Activated T-cell treated with anti-CD3 and anti-CD28 coated beads, Interleukin-2, amount 50 U/mL, for 24 hours (primary cell): ENCODE data around the gene TMEM131L.
A peak's percentile ranks its signal among the peaks of the same experiment; 100 is the strongest.
"Not testable (repeated sequence)": the region's sequence is repeated elsewhere in the genome, so short reads cannot be mapped to it uniquely, and the experiment has no call there.

Source experiments
- DNase-seq: peaks from one replicate; pipeline ENCODE4 v3.0.0-alpha.2; 2020
- H3K27ac Mint-ChIP-seq: 2 replicates; pipeline ENCODE4 v1.8.0; 2020; ENCODE audit warnings: mild to moderate bottlenecking, mixed read lengths
- H3K27me3 Mint-ChIP-seq: 2 replicates; pipeline ENCODE4 v1.8.0; 2020; ENCODE audit warnings: mixed read lengths
- H3K36me3 Mint-ChIP-seq: 2 replicates; pipeline ENCODE4 v1.8.0; 2020; ENCODE audit warnings: low read depth, mixed read lengths
- H3K4me1 Mint-ChIP-seq: 2 replicates; pipeline ENCODE4 v1.8.0; 2020; ENCODE audit warnings: low read depth, mixed read lengths
- H3K4me3 Mint-ChIP-seq: 2 replicates; pipeline ENCODE4 v1.8.0; 2020; ENCODE audit warnings: mild to moderate bottlenecking, moderate library complexity, mixed read lengths
- H3K9me3 Mint-ChIP-seq: 2 replicates; pipeline ENCODE4 v1.8.0; 2020; ENCODE audit warnings: mixed read lengths

Gene TMEM131L

GRCh38 chr4:153466081-153466948, at the start of gene TMEM131L:
TSS of gene TMEM131L (plus strand) at chr4:153466360. CDS start at chr4:153466398, 38 bp downstream.
- Mint-ChIP-seq H3K4me3 (peak within 1 kb of the TSS; percentile 94), H3K27ac (peak within 1 kb of the TSS; percentile 95), H3K36me3 (peaks cover 45% of the 10 kb centered on the region), H3K9me3 (no peaks in the 10 kb centered on the region), H3K27me3 (no peaks in the 10 kb centered on the region), H3K4me1 (peaks cover 50% of the 10 kb centered on the region)
- peak; percentile 80 for DNase-seq

GRCh38 chr4:153416456-153416855, 49.7 kb upstream of the TMEM131L start:
- H3K4me3 Mint-ChIP-seq, H3K27ac Mint-ChIP-seq, DNase-seq, H3K27me3 Mint-ChIP-seq, H3K4me1 Mint-ChIP-seq, H3K9me3 Mint-ChIP-seq: not testable (repeated sequence)
- peaks cover 10% of the 10 kb centered on the region for H3K36me3 Mint-ChIP-seq

- H3K9me3 Mint-ChIP-seq = no peaks in the 10 kb centered on the region
- DNase-seq = no peak
- no peak overlapping the region for H3K4me3 Mint-ChIP-seq
- H3K27ac Mint-ChIP-seq = no peak overlapping the region
- peaks cover 3% of the 10 kb centered on the region for H3K36me3 Mint-ChIP-seq
- peaks cover 15% of the 10 kb centered on the region for H3K4me1 Mint-ChIP-seq
- H3K27me3 Mint-ChIP-seq = no peaks in the 10 kb centered on the region
Measured at GRCh38 chr4:153418121-153418520, 48.0 kb upstream of the TMEM131L start.

GRCh38 chr4:153418558-153418957, 47.6 kb upstream of the TMEM131L start:
- no peak overlapping the region for H3K4me3 Mint-ChIP-seq
- DNase-seq = no peak
- no peak overlapping the region for H3K27ac Mint-ChIP-seq
- H3K4me1 Mint-ChIP-seq = peaks cover 15% of the 10 kb centered on the region
- no peaks in the 10 kb centered on the region for H3K27me3 Mint-ChIP-seq
- peaks cover 3% of the 10 kb centered on the region for H3K36me3 Mint-ChIP-seq
- no peaks in the 10 kb centered on the region for H3K9me3 Mint-ChIP-seq

- Mint-ChIP-seq H3K9me3 (no peaks in the 10 kb centered on the region), H3K27ac (no peak overlapping the region), H3K36me3 (peaks cover 3% of the 10 kb centered on the region), H3K4me3 (no peak overlapping the region), H3K4me1 (peaks cover 15% of the 10 kb centered on the region), H3K27me3 (no peaks in the 10 kb centered on the region)
- no peak for DNase-seq
Measured at GRCh38 chr4:153419029-153419428, 47.1 kb upstream of the TMEM131L start.

GRCh38 chr4:153419673-153420278, 46.4 kb upstream of the TMEM131L start:
- peaks cover 3% of the 10 kb centered on the region for H3K36me3 Mint-ChIP-seq
- no peak overlapping the region for H3K27ac Mint-ChIP-seq
- no peaks in the 10 kb centered on the region for H3K9me3 Mint-ChIP-seq
- no peak overlapping the region for H3K4me3 Mint-ChIP-seq
- H3K27me3 Mint-ChIP-seq = no peaks in the 10 kb centered on the region
- H3K4me1 Mint-ChIP-seq = peaks cover 15% of the 10 kb centered on the region
- DNase-seq = no peak

- Mint-ChIP-seq H3K27me3 (no peaks in the 10 kb centered on the region), H3K4me1 (peaks cover 15% of the 10 kb centered on the region), H3K27ac (no peak overlapping the region), H3K4me3 (no peak overlapping the region), H3K36me3 (peaks cover 3% of the 10 kb centered on the region), H3K9me3 (no peaks in the 10 kb centered on the region)
- no peak for DNase-seq
Measured at GRCh38 chr4:153420361-153420760, 45.8 kb upstream of the TMEM131L start.

GRCh38 chr4:153421941-153422340, 44.2 kb upstream of the TMEM131L start:
- DNase-seq = no peak
- Mint-ChIP-seq H3K36me3 (no peaks in the 10 kb centered on the region), H3K4me1 (peaks cover 27% of the 10 kb centered on the region), H3K27ac (no peak overlapping the region), H3K4me3 (no peak overlapping the region), H3K27me3 (no peaks in the 10 kb centered on the region), H3K9me3 (no peaks in the 10 kb centered on the region)

- Mint-ChIP-seq H3K9me3 (no peaks in the 10 kb centered on the region), H3K27me3 (no peaks in the 10 kb centered on the region), H3K27ac (peak overlapping the region; percentile 77), H3K4me1 (peaks cover 58% of the 10 kb centered on the region), H3K4me3 (no peak overlapping the region), H3K36me3 (no peaks in the 10 kb centered on the region)
- DNase-seq = no peak
Measured at GRCh38 chr4:153426207-153426885, 39.8 kb upstream of the TMEM131L start.

GRCh38 chr4:153427363-153428071, 38.6 kb upstream of the TMEM131L start:
- Mint-ChIP-seq H3K4me3 (no peak overlapping the region), H3K9me3 (no peaks in the 10 kb centered on the region), H3K27ac (no peak overlapping the region), H3K27me3 (no peaks in the 10 kb centered on the region), H3K4me1 (peaks cover 56% of the 10 kb centered on the region), H3K36me3 (no peaks in the 10 kb centered on the region)
- DNase-seq = no peak

- H3K4me3 Mint-ChIP-seq = no peak overlapping the region
- peaks cover 66% of the 10 kb centered on the region for H3K4me1 Mint-ChIP-seq
- H3K9me3 Mint-ChIP-seq = no peaks in the 10 kb centered on the region
- no peaks in the 10 kb centered on the region for H3K36me3 Mint-ChIP-seq
- no peak for DNase-seq
- no peaks in the 10 kb centered on the region for H3K27me3 Mint-ChIP-seq
- H3K27ac Mint-ChIP-seq = no peak overlapping the region
Measured at GRCh38 chr4:153428941-153429475, 37.2 kb upstream of the TMEM131L start.

- Mint-ChIP-seq H3K27me3 (no peaks in the 10 kb centered on the region), H3K4me1 (peaks cover 69% of the 10 kb centered on the region), H3K36me3 (no peaks in the 10 kb centered on the region), H3K9me3 (no peaks in the 10 kb centered on the region), H3K4me3 (peak overlapping the region; percentile 73), H3K27ac (peak overlapping the region; percentile 92)
- DNase-seq = peak; percentile 63
Measured at GRCh38 chr4:153432965-153433753, 33.0 kb upstream of the TMEM131L start.

- H3K4me3 Mint-ChIP-seq = peak overlapping the region; percentile 73
- no peaks in the 10 kb centered on the region for H3K9me3 Mint-ChIP-seq
- H3K27me3 Mint-ChIP-seq = no peaks in the 10 kb centered on the region
- peaks cover 70% of the 10 kb centered on the region for H3K4me1 Mint-ChIP-seq
- H3K27ac Mint-ChIP-seq = peak overlapping the region; percentile 92
- no peak for DNase-seq
- no peaks in the 10 kb centered on the region for H3K36me3 Mint-ChIP-seq
Measured at GRCh38 chr4:153433754-153434105, 32.4 kb upstream of the TMEM131L start.
